Measurements from ENCODE around the gene CHMP1A. TPM values are rescaled to one million over a fixed set of nuclear protein-coding genes. Genes with fewer than 3 reads are reported as not detected.

CHMP1A gene
- polyA plus RNA-seq, 1 donor (not counting 4 experiments of a cell fraction or from before 2014, with no cell fraction given), result 64.1 TPM

- H3K9me3 ChIP-seq (ENCODE audit: control insufficient read depth, low read depth, low read length), result no peaks in the 10 kb centered on the region
- H3K9me1 ChIP-seq (ENCODE audit: control insufficient read depth, extremely low read depth, insufficient read depth, low read length), result no peaks in the 10 kb centered on the region
- FAIRE-seq (no peak), DNase-seq (ENCODE audit: low read depth, low spot score) (no peak)
- H3K79me2 ChIP-seq (ENCODE audit: control insufficient read depth, insufficient read depth, low read length), result no peaks in the 10 kb centered on the region
- TF ChIP-seq CTCF (optimal IDR thresholded peaks at IDR 0.05 in 1 of 3, IDR thresholded peaks at IDR 0.05 in 1 of 3, conservative IDR thresholded peaks at IDR 0.05 in 1 of 3; ENCODE audit: extremely low read depth in 1 of 3, insufficient read depth in 2 of 3, low read length in 3 of 3) (no peak), EZH2 (IDR thresholded peaks at IDR 0.05; ENCODE audit: low read length) (no peak)
- no peaks in the 10 kb centered on the region for H3K36me3 ChIP-seq (ENCODE audit: control insufficient read depth in 2 of 2, extremely low read depth in 1 of 2, insufficient read depth in 2 of 2, low read length in 2 of 2)
- dilution Hi-C loops (cut with MboI; ENCODE audit: extremely low pct_ligation_motif_present, low sequenced_read_pairs), result no loop called here
- peaks cover 10% of the 10 kb centered on the region for H3K4me1 ChIP-seq (ENCODE audit: control insufficient read depth, extremely low read depth, insufficient read depth, low read length)
- no peak overlapping the region for H3K9ac ChIP-seq (ENCODE audit: control insufficient read depth, extremely low read depth, insufficient read depth, low read length)
- no peak overlapping the region for H3K4me3 ChIP-seq (ENCODE audit: control insufficient read depth in 2 of 3, extremely low read depth in 1 of 3, insufficient read depth in 2 of 3, low read depth in 1 of 3, low read length in 3 of 3)
- H2AFZ ChIP-seq (ENCODE audit: control insufficient read depth, low read length), result no peak overlapping the region
- no peak overlapping the region for H3K4me2 ChIP-seq (ENCODE audit: control insufficient read depth, extremely low read depth, insufficient read depth, low read depth, low read length)
- H3K27me3 ChIP-seq (ENCODE audit: control insufficient read depth, extremely low read depth, insufficient read depth, low read length), result peaks cover 43% of the 10 kb centered on the region
- H4K20me1 ChIP-seq (ENCODE audit: control insufficient read depth, extremely low read depth, insufficient read depth, low read length), result no peaks in the 10 kb centered on the region
- no peak overlapping the region for H3K27ac ChIP-seq (ENCODE audit: control insufficient read depth, insufficient read depth, low read length)
Measured at GRCh38 chr16:89620406-89620841, 37.1 kb downstream of the CHMP1A start.

GRCh38 chr16:89619840-89620239, 37.7 kb downstream of the CHMP1A start:
- H3K36me3 ChIP-seq (ENCODE audit: control insufficient read depth in 2 of 2, extremely low read depth in 1 of 2, insufficient read depth in 2 of 2, low read length in 2 of 2), result no peaks in the 10 kb centered on the region
- H4K20me1 ChIP-seq (ENCODE audit: control insufficient read depth, extremely low read depth, insufficient read depth, low read length), result no peaks in the 10 kb centered on the region
- H3K79me2 ChIP-seq (ENCODE audit: control insufficient read depth, insufficient read depth, low read length), result no peaks in the 10 kb centered on the region
- no peak overlapping the region for H3K4me3 ChIP-seq (ENCODE audit: control insufficient read depth in 2 of 3, extremely low read depth in 1 of 3, insufficient read depth in 2 of 3, low read depth in 1 of 3, low read length in 3 of 3)
- no peak overlapping the region for H3K9ac ChIP-seq (ENCODE audit: control insufficient read depth, extremely low read depth, insufficient read depth, low read length)
- H3K4me2 ChIP-seq (ENCODE audit: control insufficient read depth, extremely low read depth, insufficient read depth, low read depth, low read length), result no peak overlapping the region
- no peak overlapping the region for H3K27ac ChIP-seq (ENCODE audit: control insufficient read depth, insufficient read depth, low read length)
- peaks cover 10% of the 10 kb centered on the region for H3K4me1 ChIP-seq (ENCODE audit: control insufficient read depth, extremely low read depth, insufficient read depth, low read length)
- DNase-seq (ENCODE audit: low read depth, low spot score) (no peak), FAIRE-seq (no peak)
- no peaks in the 10 kb centered on the region for H3K9me1 ChIP-seq (ENCODE audit: control insufficient read depth, extremely low read depth, insufficient read depth, low read length)
- dilution Hi-C loops (cut with MboI; ENCODE audit: extremely low pct_ligation_motif_present, low sequenced_read_pairs), result no loop called here
- TF ChIP-seq EZH2 (IDR thresholded peaks at IDR 0.05; ENCODE audit: low read length), result no peak
- no peak for TF ChIP-seq CTCF (optimal IDR thresholded peaks at IDR 0.05 in 1 of 3, IDR thresholded peaks at IDR 0.05 in 1 of 3, conservative IDR thresholded peaks at IDR 0.05 in 1 of 3; ENCODE audit: extremely low read depth in 1 of 3, insufficient read depth in 2 of 3, low read length in 3 of 3)
- no peaks in the 10 kb centered on the region for H3K9me3 ChIP-seq (ENCODE audit: control insufficient read depth, low read depth, low read length)
- H2AFZ ChIP-seq (ENCODE audit: control insufficient read depth, low read length), result no peak overlapping the region
- peaks cover 43% of the 10 kb centered on the region for H3K27me3 ChIP-seq (ENCODE audit: control insufficient read depth, extremely low read depth, insufficient read depth, low read length)
